ENCODE data around the gene WDR70.

The WDR70 gene

DNA sequence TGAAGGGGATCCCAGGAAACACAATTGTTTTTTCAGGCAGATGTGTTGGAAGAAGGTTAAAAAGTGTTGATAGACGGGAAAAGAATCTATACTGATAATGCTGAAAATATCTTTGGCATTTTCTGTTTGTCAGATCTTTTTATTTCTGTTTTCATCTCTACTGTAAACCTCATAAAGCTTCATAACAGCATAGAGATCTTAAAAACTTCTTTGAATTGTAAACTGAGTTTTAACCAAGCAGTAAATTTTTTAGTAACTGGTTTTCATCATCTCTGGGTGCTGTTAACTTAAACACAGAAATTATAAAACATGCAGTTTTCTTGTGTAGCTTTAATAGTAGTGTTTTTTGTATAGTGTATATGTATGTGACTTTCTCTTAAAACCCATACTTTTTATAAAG lies 227.0 kb downstream of the WDR70 start:
- no peak for ATAC-seq
- no peak for TF ChIP-seq ZNF8 (CRISPR knock-in tag; IDR thresholded peaks at IDR 0.05)
- no peak for TF ChIP-seq SNAI2 (CRISPR knock-in tag; IDR thresholded peaks at IDR 0.05)
- no peak for TF ChIP-seq BACH2 (CRISPR knock-in tag; IDR thresholded peaks at IDR 0.05; ENCODE audit: borderline replicate concordance)
- TF ChIP-seq, protein P1, sequence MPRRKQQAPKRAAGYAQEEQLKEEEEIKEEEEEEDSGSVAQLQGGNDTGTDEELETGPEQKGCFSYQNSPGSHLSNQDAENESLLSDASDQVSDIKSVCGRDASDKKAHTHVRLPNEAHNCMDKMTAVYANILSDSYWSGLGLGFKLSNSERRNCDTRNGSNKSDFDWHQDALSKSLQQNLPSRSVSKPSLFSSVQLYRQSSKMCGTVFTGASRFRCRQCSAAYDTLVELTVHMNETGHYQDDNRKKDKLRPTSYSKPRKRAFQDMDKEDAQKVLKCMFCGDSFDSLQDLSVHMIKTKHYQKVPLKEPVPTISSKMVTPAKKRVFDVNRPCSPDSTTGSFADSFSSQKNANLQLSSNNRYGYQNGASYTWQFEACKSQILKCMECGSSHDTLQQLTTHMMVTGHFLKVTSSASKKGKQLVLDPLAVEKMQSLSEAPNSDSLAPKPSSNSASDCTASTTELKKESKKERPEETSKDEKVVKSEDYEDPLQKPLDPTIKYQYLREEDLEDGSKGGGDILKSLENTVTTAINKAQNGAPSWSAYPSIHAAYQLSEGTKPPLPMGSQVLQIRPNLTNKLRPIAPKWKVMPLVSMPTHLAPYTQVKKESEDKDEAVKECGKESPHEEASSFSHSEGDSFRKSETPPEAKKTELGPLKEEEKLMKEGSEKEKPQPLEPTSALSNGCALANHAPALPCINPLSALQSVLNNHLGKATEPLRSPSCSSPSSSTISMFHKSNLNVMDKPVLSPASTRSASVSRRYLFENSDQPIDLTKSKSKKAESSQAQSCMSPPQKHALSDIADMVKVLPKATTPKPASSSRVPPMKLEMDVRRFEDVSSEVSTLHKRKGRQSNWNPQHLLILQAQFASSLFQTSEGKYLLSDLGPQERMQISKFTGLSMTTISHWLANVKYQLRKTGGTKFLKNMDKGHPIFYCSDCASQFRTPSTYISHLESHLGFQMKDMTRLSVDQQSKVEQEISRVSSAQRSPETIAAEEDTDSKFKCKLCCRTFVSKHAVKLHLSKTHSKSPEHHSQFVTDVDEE (CRISPR knock-in tag; IDR thresholded peaks at IDR 0.05): no peak
- no peak for TF ChIP-seq GLIS3 (CRISPR knock-in tag; IDR thresholded peaks at IDR 0.05)
- TF ChIP-seq, protein P2, sequence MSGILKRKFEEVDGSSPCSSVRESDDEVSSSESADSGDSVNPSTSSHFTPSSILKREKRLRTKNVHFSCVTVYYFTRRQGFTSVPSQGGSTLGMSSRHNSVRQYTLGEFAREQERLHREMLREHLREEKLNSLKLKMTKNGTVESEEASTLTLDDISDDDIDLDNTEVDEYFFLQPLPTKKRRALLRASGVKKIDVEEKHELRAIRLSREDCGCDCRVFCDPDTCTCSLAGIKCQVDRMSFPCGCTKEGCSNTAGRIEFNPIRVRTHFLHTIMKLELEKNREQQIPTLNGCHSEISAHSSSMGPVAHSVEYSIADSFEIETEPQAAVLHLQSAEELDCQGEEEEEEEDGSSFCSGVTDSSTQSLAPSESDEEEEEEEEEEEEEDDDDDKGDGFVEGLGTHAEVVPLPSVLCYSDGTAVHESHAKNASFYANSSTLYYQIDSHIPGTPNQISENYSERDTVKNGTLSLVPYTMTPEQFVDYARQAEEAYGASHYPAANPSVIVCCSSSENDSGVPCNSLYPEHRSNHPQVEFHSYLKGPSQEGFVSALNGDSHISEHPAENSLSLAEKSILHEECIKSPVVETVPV (CRISPR knock-in tag; IDR thresholded peaks at IDR 0.05): no peak
- TF ChIP-seq, protein P3, sequence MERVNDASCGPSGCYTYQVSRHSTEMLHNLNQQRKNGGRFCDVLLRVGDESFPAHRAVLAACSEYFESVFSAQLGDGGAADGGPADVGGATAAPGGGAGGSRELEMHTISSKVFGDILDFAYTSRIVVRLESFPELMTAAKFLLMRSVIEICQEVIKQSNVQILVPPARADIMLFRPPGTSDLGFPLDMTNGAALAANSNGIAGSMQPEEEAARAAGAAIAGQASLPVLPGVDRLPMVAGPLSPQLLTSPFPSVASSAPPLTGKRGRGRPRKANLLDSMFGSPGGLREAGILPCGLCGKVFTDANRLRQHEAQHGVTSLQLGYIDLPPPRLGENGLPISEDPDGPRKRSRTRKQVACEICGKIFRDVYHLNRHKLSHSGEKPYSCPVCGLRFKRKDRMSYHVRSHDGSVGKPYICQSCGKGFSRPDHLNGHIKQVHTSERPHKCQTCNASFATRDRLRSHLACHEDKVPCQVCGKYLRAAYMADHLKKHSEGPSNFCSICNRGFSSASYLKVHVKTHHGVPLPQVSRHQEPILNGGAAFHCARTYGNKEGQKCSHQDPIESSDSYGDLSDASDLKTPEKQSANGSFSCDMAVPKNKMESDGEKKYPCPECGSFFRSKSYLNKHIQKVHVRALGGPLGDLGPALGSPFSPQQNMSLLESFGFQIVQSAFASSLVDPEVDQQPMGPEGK (CRISPR knock-in tag; IDR thresholded peaks at IDR 0.05; ENCODE audit: borderline replicate concordance): no peak
- TF ChIP-seq, protein P4, sequence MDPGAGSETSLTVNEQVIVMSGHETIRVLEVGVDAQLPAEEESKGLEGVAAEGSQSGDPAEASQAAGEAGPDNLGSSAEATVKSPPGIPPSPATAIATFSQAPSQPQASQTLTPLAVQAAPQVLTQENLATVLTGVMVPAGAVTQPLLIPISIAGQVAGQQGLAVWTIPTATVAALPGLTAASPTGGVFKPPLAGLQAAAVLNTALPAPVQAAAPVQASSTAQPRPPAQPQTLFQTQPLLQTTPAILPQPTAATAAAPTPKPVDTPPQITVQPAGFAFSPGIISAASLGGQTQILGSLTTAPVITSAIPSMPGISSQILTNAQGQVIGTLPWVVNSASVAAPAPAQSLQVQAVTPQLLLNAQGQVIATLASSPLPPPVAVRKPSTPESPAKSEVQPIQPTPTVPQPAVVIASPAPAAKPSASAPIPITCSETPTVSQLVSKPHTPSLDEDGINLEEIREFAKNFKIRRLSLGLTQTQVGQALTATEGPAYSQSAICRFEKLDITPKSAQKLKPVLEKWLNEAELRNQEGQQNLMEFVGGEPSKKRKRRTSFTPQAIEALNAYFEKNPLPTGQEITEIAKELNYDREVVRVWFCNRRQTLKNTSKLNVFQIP (CRISPR knock-in tag; IDR thresholded peaks at IDR 0.05; ENCODE audit: borderline replicate concordance, low read depth): no peak
- TF ChIP-seq ZC3H10 (CRISPR knock-in tag; IDR thresholded peaks at IDR 0.05): no peak
- no peak for TF ChIP-seq TCF4 (CRISPR knock-in tag; IDR thresholded peaks at IDR 0.05; ENCODE audit: borderline replicate concordance)
- TF ChIP-seq TOX (CRISPR knock-in tag; IDR thresholded peaks at IDR 0.05; ENCODE audit: borderline replicate concordance): no peak
- TF ChIP-seq CSDC2 (CRISPR knock-in tag; IDR thresholded peaks at IDR 0.05): no peak
- no peak for TF ChIP-seq ZFP30 (CRISPR knock-in tag; IDR thresholded peaks at IDR 0.05)

DNA sequence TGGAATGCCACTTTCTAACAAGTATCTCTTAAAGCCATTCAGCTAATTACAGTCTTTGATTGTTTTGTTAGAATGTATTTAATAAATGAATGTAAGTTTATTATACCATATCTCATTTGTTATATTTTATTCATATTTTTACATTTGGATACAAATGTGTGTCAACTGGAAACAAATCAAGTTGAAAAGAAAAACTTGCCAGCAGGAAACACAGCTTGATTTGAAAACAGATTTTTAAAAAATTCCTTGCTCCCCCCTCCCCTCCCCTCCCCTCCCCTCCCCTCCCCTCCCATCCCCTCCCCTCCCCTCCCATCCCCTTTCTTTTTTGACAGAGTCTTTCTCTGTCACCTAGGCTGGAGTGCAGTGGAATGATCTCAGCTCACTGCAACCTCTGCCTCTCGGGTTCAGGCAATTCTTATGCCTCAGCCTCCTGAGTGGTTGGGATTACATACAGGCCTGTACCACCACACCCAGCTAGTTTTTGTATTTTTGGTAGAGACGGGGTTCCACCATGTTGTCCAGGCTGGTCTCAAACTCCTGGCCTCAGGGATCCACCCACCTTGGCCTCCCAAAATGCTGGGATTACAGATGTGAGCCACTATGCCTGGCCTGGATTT lies 227.6 kb downstream of the WDR70 start:
- no peak for ATAC-seq
- TF ChIP-seq ISL1 (CRISPR knock-in tag; IDR thresholded peaks at IDR 0.05): no peak
- TF ChIP-seq SNAI2 (CRISPR knock-in tag; IDR thresholded peaks at IDR 0.05): no peak
- TF ChIP-seq BACH2 (CRISPR knock-in tag; IDR thresholded peaks at IDR 0.05; ENCODE audit: borderline replicate concordance): no peak
- TF ChIP-seq, protein P3 (CRISPR knock-in tag; IDR thresholded peaks at IDR 0.05; ENCODE audit: borderline replicate concordance): no peak
- TF ChIP-seq RARB (CRISPR knock-in tag; IDR thresholded peaks at IDR 0.05): no peak
- TF ChIP-seq ZC3H10 (CRISPR knock-in tag; IDR thresholded peaks at IDR 0.05): no peak
- TF ChIP-seq ZFP3 (CRISPR knock-in tag; IDR thresholded peaks at IDR 0.05): no peak
- TF ChIP-seq ESRRG (CRISPR knock-in tag; IDR thresholded peaks at IDR 0.05): no peak
- TF ChIP-seq TCF4 (CRISPR knock-in tag; IDR thresholded peaks at IDR 0.05; ENCODE audit: borderline replicate concordance): no peak
- TF ChIP-seq TOX (CRISPR knock-in tag; IDR thresholded peaks at IDR 0.05; ENCODE audit: borderline replicate concordance): no peak
- no peak for TF ChIP-seq CSDC2 (CRISPR knock-in tag; IDR thresholded peaks at IDR 0.05)

DNA sequence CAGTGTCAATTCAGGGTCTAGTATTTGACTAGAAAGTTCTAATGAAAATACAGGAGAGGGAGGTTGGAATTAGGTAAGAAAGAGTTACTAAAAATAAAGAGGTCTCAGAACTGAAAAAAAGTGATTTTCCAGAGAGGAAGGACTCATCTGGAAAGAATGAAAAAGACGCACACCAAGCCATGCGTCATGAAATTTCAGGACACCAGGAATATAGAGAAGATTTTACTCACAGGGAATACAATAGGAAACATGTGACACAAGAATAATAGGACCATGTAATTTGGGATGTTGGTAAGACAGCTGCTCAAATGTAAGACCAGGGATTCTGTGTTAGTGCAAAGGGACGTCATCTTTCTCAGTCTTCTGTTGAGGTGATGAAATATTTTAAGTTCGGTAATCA lies 236.1 kb downstream of the WDR70 start:
- peak; percentile 95 for ATAC-seq
- TF ChIP-seq CSDC2 (CRISPR knock-in tag; IDR thresholded peaks at IDR 0.05) (no peak), ARNTL (CRISPR knock-in tag; IDR thresholded peaks at IDR 0.05; ENCODE audit: borderline replicate concordance, low read depth) (no peak), PPARA (CRISPR knock-in tag; IDR thresholded peaks at IDR 0.05; ENCODE audit: borderline replicate concordance) (no peak), ZNF8 (CRISPR knock-in tag; IDR thresholded peaks at IDR 0.05) (no peak)
- TF ChIP-seq, protein P2 (CRISPR knock-in tag; IDR thresholded peaks at IDR 0.05): no peak
